Measurements from ENCODE around the gene GLI3.

GLI3 gene

DNA sequence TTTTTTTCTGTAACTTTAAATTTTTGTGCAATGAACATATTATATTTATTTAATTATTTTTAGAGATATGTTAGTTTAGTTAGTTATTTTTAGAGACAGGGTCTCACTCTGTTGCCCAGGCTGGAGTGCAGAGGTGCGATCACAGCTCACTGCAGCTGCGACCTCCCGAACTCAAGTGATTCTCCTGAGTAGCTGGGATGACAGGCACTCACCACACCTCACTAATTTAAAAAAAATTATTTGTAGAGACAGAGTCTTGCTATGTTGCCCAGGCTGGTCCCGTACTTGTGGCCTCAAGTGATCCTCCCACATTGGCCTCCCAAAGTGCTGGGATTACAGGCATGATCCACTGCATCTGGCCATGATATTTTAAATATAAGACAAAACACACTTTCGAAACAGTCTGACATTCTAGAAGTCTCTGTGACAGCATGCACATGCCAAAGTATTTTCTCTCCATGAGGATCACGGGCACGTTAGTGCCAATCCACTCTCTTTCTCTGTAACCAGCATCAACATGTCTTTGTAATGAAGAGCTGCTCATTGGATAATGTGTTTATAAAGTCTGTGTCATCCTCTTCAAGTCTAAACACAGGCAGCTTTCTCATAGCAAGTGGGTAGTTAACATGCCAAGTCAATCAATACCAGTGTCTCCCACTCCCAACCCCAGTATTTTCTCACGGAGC, 137.4 kb downstream of the GLI3 start:
- DNase-seq = no peak

- DNase-seq = no peak
Observed at GRCh38 chr7:42099066-42099465, 137.9 kb downstream of the GLI3 start.

GRCh38 chr7:42097752-42098151, 139.3 kb downstream of the GLI3 start:
- no peak for DNase-seq

- no peak for DNase-seq
Observed at GRCh38 chr7:42096681-42097561, 140.1 kb downstream of the GLI3 start.

GRCh38 chr7:42096268-42096667, 140.7 kb downstream of the GLI3 start:
- DNase-seq = no peak

- DNase-seq = no peak
Observed at GRCh38 chr7:42095791-42096190, 141.2 kb downstream of the GLI3 start.

GRCh38 chr7:42093349-42093905, 143.6 kb downstream of the GLI3 start:
- no peak for DNase-seq

- DNase-seq = no peak
Observed at GRCh38 chr7:42091461-42092291, 145.3 kb downstream of the GLI3 start.

DNA sequence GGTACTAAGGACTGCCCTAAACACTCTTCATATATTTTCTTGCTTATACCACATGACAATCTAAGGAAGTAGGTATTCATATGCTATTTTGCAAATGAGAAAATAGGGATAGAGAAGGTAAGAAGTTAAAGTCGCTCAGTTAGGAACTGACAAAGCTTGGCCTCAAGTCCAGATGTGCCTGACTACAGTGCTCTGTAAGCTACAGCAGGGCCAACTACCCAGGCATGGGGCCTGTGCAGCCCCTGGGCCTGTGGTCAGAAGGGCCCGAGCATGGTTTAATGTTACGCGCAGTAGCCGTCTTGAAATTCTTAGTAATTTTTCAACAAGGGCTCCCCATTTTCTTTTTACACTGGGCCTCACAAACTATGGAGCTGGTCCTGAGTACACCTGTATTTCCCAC, 146.2 kb downstream of the GLI3 start:
- DNase-seq = no peak

- DNase-seq = no peak
Observed at GRCh38 chr7:42090056-42090455, 147.0 kb downstream of the GLI3 start.

DNA sequence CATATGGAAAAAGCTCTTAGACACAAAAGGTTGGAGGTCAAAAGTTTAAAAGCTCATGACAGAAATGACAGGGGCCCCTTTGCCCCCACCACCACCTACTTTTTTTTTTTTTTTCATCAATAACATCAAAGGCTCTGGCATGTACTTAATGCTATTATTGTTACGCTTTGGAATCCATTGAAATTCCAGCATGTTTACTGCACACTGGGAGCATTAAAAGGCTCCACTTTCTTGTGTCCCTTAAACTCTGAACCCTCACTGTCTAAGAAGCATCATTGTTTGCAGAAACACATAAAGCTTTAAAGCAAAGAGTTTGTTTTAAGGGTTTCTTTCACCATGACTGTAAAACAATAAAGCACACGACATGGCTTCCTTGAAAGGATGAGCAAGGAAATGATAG, 149.4 kb downstream of the GLI3 start:
- DNase-seq = no peak

DNA sequence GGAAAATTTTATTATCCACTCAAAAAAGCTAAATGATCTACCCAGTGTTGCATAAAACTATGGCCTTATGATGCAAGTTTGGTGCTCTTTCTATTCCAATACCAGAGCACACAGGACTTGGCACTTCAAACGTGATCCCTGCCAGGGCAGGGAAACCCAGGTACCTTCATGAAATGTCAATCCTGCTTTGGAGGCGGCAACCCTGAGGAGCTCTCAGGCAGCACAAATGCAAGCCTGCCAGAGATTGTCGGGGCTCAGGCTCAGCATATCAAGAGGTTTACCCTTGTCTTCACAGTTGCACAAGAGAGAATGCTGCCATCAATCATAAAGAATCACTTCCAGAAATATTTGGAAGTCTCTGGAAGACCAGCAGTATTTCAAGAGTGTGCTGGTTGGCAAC, 151.5 kb downstream of the GLI3 start:
- no peak for DNase-seq

- no peak for DNase-seq
Observed at GRCh38 chr7:42084263-42084662, 152.7 kb downstream of the GLI3 start.

DNA sequence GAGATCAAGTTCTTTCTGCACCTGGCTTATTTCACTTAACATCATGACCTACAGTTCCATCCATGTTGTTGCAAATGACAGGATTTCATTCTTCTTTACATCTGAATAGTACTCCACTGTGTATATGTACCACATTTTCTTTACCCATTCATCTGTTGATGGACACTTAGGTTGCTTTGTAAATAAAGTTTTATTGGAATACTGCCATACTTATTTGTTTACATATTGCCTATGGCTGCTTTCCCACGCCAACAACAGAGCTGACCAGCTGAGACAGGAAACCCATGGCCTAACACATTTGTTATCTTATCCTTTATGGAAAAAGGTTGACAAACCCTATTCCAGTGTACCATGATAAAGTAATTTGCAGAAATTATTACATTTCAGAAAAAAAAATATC, 153.7 kb downstream of the GLI3 start:
- no peak for DNase-seq

DNA sequence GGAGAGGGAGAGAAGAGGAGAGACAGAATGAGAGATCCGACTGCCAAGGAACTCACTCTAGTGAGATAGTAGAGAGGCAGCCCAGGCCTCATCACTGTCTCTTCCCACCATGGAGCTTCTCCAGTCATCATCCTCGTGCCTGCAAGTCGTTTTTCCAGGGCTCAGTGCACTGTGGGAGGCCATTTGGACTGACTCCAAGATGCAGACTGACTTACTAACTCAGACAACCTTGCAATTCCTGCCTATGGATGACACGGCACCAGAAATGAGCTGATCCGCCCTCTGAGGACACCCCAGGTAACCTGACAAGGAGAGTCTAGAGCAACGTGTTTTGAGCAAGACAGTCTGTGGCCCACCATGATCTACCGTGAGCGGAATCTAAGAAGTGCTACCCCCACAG, 154.9 kb downstream of the GLI3 start:
- DNase-seq = no peak

DNA sequence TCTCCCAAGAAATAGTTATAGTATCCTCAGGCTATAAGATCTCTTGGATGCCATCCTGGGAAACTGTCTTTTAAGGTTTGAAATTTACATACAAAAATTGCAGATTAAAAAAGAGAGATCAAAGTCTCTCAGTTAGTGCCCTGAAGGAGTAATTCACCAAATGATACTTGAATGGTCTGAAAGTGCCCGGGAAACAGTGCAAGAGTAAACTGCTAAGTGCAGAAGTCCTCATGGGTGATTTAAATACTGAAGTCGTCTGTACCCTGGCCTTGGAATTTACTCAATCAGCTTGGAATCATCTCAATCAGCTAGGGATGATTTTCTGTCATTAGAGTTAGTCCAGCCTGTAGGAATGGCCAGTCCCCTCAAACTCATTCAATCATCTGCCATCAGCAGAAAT, 155.3 kb downstream of the GLI3 start:
- no peak for DNase-seq

DNA sequence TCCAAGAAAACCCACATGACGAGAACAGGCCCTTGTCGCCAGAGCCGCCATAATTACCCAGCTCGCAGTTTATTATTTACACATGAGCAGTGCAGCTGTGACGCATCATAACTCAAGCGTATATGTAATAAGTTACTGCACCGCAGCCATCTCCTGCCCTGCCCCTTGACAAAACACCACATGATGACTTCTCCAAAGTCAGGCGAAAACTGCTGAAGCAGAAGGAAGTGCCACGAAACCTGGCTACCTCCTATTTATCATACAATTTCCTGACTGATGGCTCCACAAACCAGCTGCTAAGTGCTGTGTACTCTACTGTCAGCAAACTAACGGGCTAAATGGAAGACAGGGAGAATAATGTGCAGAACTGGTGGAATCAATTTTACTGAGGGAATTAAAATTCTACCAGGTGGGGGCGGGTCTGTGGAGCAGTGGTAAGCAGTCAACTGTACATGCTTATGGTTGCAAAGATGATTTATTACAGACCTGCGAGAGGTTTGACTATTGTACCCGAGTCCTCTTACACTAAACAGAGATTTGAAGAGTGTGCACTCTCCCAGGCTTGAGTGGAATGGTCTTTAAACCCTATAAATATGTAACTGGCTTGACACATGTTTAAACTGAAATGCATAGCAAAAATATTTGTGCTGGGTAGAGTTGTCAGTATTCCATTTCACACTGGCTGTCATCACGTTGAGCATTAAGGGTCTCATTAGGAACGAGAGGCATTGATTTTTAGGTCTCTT, 156.0 kb downstream of the GLI3 start:
- no peak for DNase-seq

DNA sequence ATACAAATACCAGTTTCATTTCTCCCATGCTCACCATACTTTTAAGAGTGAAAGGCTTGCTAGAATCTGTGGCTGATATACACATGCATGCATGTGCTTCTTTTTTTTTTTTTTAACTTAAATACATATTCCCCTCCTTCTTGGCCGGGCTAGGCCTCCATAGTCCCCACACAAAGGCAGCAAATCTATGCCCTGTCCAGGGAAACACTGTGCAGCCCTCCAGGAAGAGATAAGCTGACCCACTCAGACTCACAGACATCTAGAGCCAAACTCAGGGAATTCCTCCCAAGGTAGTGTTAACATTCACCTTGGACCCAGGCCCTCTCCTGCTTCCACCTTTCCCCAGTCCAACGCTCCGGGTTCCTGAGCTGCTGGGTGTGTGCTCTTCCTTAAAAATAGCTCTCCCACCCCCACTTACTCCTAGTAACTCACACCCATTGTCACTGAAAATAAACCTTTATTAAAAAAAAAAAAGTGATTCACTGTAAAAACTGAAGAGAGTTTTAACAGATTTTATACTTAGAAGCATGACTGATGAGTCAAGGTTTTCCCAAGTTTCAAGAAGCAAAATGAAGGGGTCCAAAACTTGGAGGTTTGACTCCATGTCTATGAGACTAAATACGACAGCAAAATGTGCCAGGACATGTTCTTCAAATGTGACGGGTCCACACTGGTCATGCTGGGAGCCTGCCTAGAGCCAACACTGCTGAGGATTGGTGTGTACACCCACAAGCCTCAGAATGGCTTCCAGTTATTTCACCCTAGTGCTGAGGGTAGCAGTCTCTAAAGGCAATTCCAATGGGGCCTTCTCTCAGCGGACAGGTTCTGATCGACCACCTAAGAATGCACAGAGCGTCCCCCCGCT, 159.5 kb downstream of the GLI3 start:
- DNase-seq = no peak

- DNase-seq = no peak
Observed at GRCh38 chr7:42076870-42077269, 160.1 kb downstream of the GLI3 start.

- no peak for DNase-seq
Observed at GRCh38 chr7:42075418-42075817, 161.6 kb downstream of the GLI3 start.

DNA sequence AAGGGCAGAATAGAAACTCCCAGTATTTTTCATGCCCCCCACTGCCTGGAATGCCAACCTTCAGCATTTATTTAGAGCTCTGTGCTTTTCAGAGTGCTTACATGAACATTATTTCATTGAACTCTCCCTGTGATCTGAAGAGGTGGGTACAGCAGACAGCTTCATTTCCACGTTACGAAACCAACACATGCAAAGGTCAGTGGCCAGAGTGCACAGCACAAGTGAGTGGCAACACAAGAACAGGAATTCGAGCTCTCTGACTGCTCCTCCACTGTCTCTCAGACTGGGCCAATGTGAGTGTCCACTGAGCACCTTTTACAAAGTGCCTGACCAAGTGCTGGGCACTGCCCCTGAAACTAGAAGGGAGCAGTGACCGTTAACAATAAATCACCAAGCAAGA, 162.9 kb downstream of the GLI3 start:
- DNase-seq = no peak

Data from activated CD4-positive, alpha-beta T cell treated with anti-CD3 and anti-CD28 coated beads for 1 hour (primary cell).